Loucy (cell line): ENCODE measurements around the gene ZIC2.

Experiments used
- H2AFZ ChIP-seq: fragments of 200-600 bp; sonication (generic); 2 replicates; pipeline ENCODE4 v1.6.0; 2016; ENCODE audit warnings: antibody characterized with exemption, mild to moderate bottlenecking, low read length, moderate library complexity
- H3F3A ChIP-seq: fragments of 200-600 bp; 2 replicates; pipeline ENCODE4 v1.6.0; 2016; ENCODE audit warnings: antibody characterized with exemption, low read depth, mild to moderate bottlenecking
- H3K27me3 ChIP-seq: fragments of 200-600 bp; sonication (generic); 2 replicates; pipeline ENCODE4 v1.6.1; 2014; ENCODE audit warnings: low read length, mild to moderate bottlenecking; ENCODE audit not compliant: insufficient read depth, poor library complexity, severe bottlenecking
- H3K36me3 ChIP-seq: fragments of 200-600 bp; sonication (generic); 2 replicates; pipeline ENCODE4 v1.6.1; 2016; ENCODE audit warnings: low read length; ENCODE audit not compliant: insufficient read depth
- H3K4me1 ChIP-seq: fragments of 200-600 bp; sonication (generic); 2 replicates; pipeline ENCODE4 v1.5.1; 2014; ENCODE audit warnings: low read length, mild to moderate bottlenecking; ENCODE audit not compliant: insufficient read depth, poor library complexity, severe bottlenecking
- H3K4me2 ChIP-seq: fragments of 200-600 bp; sonication (generic); 2 replicates; pipeline ENCODE4 v1.6.0; 2014; ENCODE audit warnings: antibody characterized with exemption, low read length, low read depth, mild to moderate bottlenecking; ENCODE audit not compliant: poor library complexity, severe bottlenecking
- H3K4me3 ChIP-seq: fragments of 200-600 bp; sonication (generic); 2 replicates; pipeline ENCODE4 v1.5.1; 2014; ENCODE audit warnings: low read length, mild to moderate bottlenecking, mixed read lengths; ENCODE audit not compliant: poor library complexity, severe bottlenecking
- H3K79me2 ChIP-seq: fragments of 200-600 bp; sonication (generic); 2 replicates; pipeline ENCODE4 v1.6.1; 2014; ENCODE audit warnings: low read length; ENCODE audit not compliant: insufficient read depth
- H3K9ac ChIP-seq: fragments of 200-600 bp; sonication (generic); 2 replicates; pipeline ENCODE4 v1.6.0; 2014; ENCODE audit warnings: mild to moderate bottlenecking, low read depth, low read length, moderate library complexity; ENCODE audit not compliant: poor library complexity, severe bottlenecking
- H3K9me2 ChIP-seq: fragments of 200-600 bp; sonication (generic); replicated peaks from 2 replicates; pipeline ENCODE4 v1.6.1; 2016; ENCODE audit warnings: low read depth, low read length, mixed read lengths
- H3K9me3 ChIP-seq: fragments of 200-600 bp; sonication (generic); 2 replicates; pipeline ENCODE4 v1.6.1; 2014; ENCODE audit warnings: mild to moderate bottlenecking, antibody characterized with exemption, low read length, low read depth; ENCODE audit not compliant: insufficient read depth
- H4K20me1 ChIP-seq: fragments of 200-600 bp; sonication (generic); 2 replicates; pipeline ENCODE4 v1.6.0; 2014; ENCODE audit warnings: antibody characterized with exemption, low read length, mild to moderate bottlenecking; ENCODE audit not compliant: insufficient read depth, poor library complexity, severe bottlenecking
- EZH2phosphoT487 ChIP-seq: fragments of 200-600 bp; IDR thresholded peaks from 2 replicates; pipeline ENCODE4 v1.6.1; 2018; ENCODE audit warnings: antibody characterized with exemption, mild to moderate bottlenecking, moderate library complexity, borderline replicate concordance
- TF ChIP-seq, protein P1 (sequence below): fragments of 200-600 bp; sonication (generic); conservative IDR thresholded peaks from 2 replicates; pipeline ENCODE4 v1.5.1; 2014; ENCODE audit warnings: mild to moderate bottlenecking, antibody characterized with exemption, low read length

Gene ZIC2

DNA sequence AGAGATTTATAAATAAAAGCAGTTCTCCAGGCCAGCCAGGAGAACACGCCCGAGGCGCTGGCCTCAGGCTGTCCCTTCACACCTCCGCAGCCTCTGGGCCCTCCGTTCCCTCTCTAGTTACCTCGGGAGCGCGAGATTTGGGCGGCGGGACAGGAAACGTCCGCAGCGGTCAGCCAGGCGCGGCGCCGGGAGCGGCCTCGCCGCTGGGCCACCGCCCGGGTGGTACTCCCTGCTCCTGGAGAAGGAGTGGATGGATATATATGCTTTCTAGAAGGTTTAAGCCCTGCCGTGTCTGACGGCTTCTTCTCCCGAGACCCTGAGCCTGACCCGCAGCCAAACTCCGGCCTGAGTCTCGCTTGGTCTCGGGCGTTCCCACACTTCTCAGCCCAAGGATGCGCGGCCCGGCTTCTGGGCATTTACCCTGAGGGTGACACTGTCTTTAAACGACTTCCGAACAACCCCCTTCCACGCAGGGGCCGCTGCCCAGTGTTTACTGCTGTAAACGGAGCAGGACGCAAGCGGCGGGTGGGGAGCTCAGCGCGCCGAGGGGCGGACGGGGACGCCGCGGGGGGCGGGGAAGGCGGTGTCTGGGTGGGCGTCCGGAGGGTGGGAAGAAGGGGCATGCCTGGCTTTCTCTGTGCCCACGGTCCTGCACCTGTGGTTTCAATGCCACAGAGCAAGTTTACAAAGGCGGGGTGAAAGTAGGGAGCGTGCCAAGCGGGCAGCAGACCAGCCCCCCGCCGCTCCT, 2.0 kb upstream of the ZIC2 start:
- no peak overlapping the region for H3K4me2 ChIP-seq
- H4K20me1 ChIP-seq = no peaks in the 10 kb centered on the region
- H2AFZ ChIP-seq = no peak overlapping the region
- TF ChIP-seq EZH2phosphoT487 = no peak
- TF ChIP-seq, protein P1, sequence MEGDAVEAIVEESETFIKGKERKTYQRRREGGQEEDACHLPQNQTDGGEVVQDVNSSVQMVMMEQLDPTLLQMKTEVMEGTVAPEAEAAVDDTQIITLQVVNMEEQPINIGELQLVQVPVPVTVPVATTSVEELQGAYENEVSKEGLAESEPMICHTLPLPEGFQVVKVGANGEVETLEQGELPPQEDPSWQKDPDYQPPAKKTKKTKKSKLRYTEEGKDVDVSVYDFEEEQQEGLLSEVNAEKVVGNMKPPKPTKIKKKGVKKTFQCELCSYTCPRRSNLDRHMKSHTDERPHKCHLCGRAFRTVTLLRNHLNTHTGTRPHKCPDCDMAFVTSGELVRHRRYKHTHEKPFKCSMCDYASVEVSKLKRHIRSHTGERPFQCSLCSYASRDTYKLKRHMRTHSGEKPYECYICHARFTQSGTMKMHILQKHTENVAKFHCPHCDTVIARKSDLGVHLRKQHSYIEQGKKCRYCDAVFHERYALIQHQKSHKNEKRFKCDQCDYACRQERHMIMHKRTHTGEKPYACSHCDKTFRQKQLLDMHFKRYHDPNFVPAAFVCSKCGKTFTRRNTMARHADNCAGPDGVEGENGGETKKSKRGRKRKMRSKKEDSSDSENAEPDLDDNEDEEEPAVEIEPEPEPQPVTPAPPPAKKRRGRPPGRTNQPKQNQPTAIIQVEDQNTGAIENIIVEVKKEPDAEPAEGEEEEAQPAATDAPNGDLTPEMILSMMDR = no peak
- H3K9me3 ChIP-seq = no peaks in the 10 kb centered on the region
- H3K36me3 ChIP-seq = no peaks in the 10 kb centered on the region
- no peaks in the 10 kb centered on the region for H3K27me3 ChIP-seq
- no peaks in the 10 kb centered on the region for H3K79me2 ChIP-seq
- no peak overlapping the region for H3K9ac ChIP-seq
- H3K4me1 ChIP-seq = peaks cover 12% of the 10 kb centered on the region
- no peak overlapping the region for H3K4me3 ChIP-seq
- no peaks in the 10 kb centered on the region for H3F3A ChIP-seq
- H3K9me2 ChIP-seq = no peaks in the 10 kb centered on the region

DNA sequence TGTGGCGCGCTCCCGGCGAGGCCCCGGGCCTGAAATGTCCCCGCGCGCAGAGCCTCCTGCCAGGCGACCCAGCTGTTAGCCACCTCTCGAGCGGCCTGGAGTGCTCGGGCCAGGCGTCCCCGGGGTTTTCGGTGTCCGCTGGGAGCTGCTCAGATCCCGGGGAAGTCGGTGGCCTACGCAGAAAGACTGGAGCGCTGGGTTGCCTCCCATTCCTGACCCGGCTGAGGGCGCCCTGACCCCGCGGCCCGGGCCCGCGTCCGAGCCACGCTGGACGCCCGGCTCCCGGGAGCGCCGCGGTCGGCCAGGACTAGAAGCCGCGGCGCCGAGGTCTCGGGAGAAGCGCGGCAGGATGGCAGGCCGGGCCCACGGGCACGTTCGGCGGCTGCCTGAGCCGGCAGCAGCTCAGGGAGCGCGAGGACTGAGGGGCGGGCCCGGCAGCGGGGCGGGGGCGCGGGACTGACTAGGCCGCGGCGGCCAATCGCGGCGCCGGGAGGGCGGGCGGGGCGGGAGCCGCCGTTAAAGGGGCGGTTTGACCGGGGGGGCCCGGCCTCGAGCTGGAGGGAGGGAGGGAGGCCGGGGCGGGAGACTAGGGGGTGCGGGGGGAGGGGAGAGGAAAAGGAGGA, 1.3 kb upstream of the ZIC2 start:
- Histone ChIP-seq H3K27me3 (no peaks in the 10 kb centered on the region), H3K9me2 (no peaks in the 10 kb centered on the region), H3K4me1 (peaks cover 12% of the 10 kb centered on the region), H3K36me3 (no peaks in the 10 kb centered on the region), H3F3A (no peaks in the 10 kb centered on the region), H3K79me2 (no peaks in the 10 kb centered on the region), H4K20me1 (no peaks in the 10 kb centered on the region), H2AFZ (no peak overlapping the region), H3K4me2 (no peak overlapping the region), H3K4me3 (no peak overlapping the region), H3K9me3 (no peaks in the 10 kb centered on the region), H3K9ac (no peak overlapping the region)
- TF ChIP-seq EZH2phosphoT487 = no peak
- TF ChIP-seq, protein P1 = no peak

DNA sequence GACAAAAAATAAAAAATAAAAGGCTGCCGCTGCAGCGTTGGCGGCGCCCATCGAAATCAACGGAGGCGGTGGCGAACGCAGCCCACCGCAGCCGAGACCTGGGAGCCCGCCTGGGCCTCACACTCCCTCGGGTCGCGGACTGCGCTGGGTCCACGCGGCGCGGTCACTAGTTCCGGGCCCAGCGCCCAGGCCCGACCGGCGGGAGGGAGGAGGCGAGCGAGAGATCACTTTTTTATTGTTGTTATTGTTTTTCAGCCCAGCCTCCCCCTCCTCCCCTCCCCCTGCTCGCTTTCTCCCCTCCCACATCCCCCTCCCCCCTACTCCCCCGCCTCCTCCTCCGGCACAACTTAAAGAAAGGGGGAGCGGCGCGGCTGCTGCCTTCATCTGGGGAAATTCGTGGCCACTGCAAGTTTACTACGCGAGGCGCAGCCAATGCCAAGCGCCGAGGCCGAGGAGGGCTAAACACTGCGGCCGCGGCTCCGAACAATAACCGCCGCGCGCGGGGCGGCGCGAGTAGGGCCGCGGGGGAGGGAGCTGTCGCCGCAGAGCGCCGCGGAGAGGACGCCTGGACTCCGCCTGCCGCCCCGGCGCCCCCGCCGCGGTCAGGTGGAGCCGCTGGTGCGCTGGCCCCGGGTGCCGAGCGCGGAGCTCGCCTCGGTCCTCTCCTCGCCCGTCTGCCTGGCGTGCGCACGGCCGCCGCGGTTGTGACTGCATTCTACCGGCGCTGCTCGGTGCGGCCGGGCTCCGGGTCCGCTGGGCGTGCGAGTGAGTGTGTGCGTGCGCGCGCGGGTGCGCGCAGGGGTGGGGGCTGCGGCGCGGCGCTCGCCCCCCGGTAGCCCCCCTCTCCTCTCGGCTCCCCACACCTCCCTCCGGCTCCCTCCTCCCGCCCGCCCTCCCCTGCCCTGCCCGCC, 505 bp upstream of the ZIC2 start:
- Histone ChIP-seq H2AFZ (no peak overlapping the region), H3K27me3 (no peaks in the 10 kb centered on the region)

More for the DNA sequence above, 505 bp upstream of the ZIC2 start:
- H3K9me3 ChIP-seq = no peaks in the 10 kb centered on the region
- H3K9me2 ChIP-seq = no peaks in the 10 kb centered on the region
- peaks cover 12% of the 10 kb centered on the region for H3K4me1 ChIP-seq
- H3K36me3 ChIP-seq = no peaks in the 10 kb centered on the region
- H4K20me1 ChIP-seq = no peaks in the 10 kb centered on the region
- H3F3A ChIP-seq = no peaks in the 10 kb centered on the region
- no peak overlapping the region for H3K4me2 ChIP-seq
- no peak for TF ChIP-seq EZH2phosphoT487
- TF ChIP-seq, protein P1 = no peak
- no peaks in the 10 kb centered on the region for H3K79me2 ChIP-seq
- no peak overlapping the region for H3K9ac ChIP-seq
- no peak overlapping the region for H3K4me3 ChIP-seq
